Adipose tissue (tissue), 3 donors: ENCODE measurements around the gene PLK5. TPM values are rescaled to one million over a fixed set of nuclear protein-coding genes. Genes with fewer than 3 reads are reported as not detected.
"Not testable (repeated sequence)": the region's sequence is repeated elsewhere in the genome, so short reads cannot be mapped to it uniquely, and the experiment has no call there.

ENCODE experiments used
- H3K27ac ChIP-seq: one replicate; pipeline ENCODE4 v1.5.1; 2013; ENCODE audit warnings: low read depth, low read length
- WGBS, 3 donors: extraction: QIAGEN DNeasy Blood & Tissue Kit; methylation state at CpG; one replicate each; pipeline ENCODE4 v1.1.7; 2013; 5-methylcytosine and 5-hydroxymethylcytosine counted together
- polyA plus RNA-seq, 3 donors: library from polyadenylated mRNA; stranded (reverse); fragments of 200-250 nt; gene quantifications; one replicate each; pipeline ENCODE4 v1.2.3, GENCODE V29; 2013
- donor health status: healthy with polysubstance abuse.
- donor health status: Bipolar disorder and iron deficiency.
- donor health status: healthy.

Gene PLK5
- polyA plus RNA-seq, 3 donors = 0.07 TPM; not detected in 2

DNA sequence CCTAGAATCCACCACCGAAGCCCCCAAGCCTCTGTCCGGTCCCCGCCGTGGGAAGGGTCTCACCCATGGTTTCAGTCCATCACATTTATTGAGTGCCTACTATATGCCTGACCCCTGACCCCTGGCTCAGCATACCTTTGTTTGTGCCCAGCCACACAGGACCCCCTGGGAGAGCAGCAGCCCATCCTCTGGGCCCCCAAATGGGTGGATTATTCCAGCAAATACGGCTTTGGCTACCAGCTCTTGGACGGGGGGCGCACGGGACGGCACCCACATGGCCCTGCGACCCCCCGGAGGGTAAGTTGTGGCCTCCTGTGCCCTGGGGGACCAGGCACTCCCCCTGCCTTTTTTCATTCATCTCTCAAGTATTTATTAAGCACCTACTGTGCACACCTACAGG, 7.7 kb downstream of the PLK5 start:
- 80 to 90% (median 89%) methylated on average over 11 of the region's 11 CpGs for WGBS, 3 donors
- no peak overlapping the region for H3K27ac ChIP-seq

- H3K27ac ChIP-seq = no peak overlapping the region
- WGBS, 3 donors = 85 to 91% (median 89%) methylated on average over 9 of the region's 9 CpGs
Observed at GRCh38 chr19:1532003-1532402, 8.1 kb downstream of the PLK5 start.

- 60 to 78% (median 77%) methylated on average over 16 to 23 of the region's 23 CpGs for WGBS, 3 donors
Observed at GRCh38 chr19:1533510-1534150, 9.8 kb downstream of the PLK5 start.

GRCh38 chr19:1534972-1535371, 11.1 kb downstream of the PLK5 start:
- 80 to 89% (median 88%) methylated on average over 14 of the region's 14 CpGs for WGBS, 3 donors
- no peak overlapping the region for H3K27ac ChIP-seq

More at GRCh38 chr19:1533510-1534150, 9.8 kb downstream of the PLK5 start:
- H3K27ac ChIP-seq = no peak overlapping the region

DNA sequence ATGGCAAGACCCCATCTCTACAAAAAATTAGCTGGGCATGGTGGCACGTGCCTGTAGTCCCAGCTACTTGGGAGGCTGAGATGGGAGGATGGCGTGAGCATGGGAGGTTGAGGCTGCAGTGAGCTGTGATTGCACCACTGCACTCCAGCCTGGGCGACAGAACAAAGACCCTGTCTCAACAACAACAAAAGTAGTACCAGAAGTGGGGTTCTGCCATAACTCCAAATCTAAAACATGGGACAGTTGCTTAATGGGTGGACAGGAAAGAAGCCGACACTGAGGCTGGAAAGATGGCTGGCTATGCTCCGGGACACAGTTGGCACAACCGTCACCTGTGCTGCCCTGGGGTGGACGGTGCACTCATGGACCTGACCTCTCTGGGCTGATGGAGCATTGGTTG, 11.8 kb downstream of the PLK5 start:
- 92 to 95% (median 93%) methylated on average over 7 of the region's 7 CpGs for WGBS, 3 donors
- H3K27ac ChIP-seq = not testable (repeated sequence)

DNA sequence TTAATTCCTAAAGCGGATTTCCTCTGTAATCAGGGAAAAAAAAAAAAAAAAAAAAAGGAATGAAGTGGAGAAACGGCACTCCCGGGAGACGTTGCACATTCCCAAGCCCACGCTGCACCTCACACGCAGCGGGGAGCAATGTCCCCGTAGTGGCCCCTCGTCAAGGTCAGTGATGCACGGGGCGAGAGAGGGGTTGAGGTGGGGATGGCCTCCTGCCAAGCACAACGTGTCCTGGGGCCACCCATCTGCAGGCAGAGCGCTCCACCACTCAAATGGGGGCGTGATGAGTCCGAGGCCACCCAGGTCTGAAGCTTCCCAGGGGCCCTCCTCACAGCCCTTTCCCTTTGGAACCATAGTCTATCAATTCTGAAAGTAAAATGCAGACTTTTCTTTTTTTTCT, 15.1 kb downstream of the PLK5 start:
- H3K27ac ChIP-seq = no peak overlapping the region
- WGBS, 3 donors = 19 to 41% (median 29%) methylated on average over 15 of the region's 15 CpGs

DNA sequence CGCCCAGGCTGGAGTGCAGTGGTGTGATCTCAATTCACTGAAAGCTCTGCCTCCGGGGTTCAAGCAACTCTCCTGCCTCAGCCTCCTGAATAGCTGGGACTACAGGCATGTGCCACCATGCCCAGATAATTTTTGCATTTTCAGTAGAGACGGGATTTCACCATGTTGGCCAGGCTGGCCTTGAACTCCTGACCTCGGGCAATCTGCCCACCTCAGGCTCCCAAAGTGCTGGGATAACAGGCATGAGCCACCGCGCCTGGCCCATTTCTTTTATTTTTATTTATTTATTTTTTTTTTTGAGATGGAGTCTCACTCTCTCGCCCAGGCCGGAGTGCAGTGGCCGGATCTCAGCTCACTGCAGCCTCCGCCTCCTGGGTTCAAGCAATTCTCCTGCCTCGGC, 15.9 kb downstream of the PLK5 start:
- WGBS, 3 donors = 75 to 91% (median 84%) methylated on average over 11 of the region's 11 CpGs
- H3K27ac ChIP-seq = not testable (repeated sequence)

- WGBS, 3 donors = 24 to 39% (median 27%) methylated on average over 17 of the region's 17 CpGs
- no peak overlapping the region for H3K27ac ChIP-seq
Observed at GRCh38 chr19:1540365-1540925, 16.6 kb downstream of the PLK5 start.

DNA sequence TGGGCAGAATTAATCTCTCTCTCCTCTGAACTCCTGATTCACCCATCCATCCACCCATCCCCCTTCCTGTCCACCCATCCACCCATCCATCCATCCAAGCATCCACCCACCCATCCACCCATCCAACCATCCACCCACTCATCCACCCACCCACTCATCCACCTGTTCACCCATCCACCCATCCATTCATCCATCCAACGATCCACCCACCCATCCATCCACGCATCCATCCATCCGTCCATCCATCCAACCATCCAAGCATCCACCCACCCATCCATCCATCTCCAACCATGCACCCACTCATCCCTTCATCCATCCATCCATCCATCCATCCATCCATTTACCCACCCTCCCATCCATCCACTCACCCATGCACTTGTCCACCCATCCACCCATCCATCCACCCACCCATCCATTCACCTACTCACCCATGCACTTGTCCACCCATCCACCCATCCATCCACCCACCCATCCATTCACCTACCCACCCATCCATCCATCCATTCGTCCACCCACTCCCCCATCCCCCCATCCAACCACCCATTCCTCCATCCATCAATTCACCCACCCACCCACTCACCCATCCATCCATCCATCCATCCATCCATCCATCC, 25.6 kb downstream of the PLK5 start:
- 77 to 86% (median 84%) methylated on average over 4 of the region's 4 CpGs for WGBS, 3 donors

GRCh38 chr19:1551068-1552040, 27.5 kb downstream of the PLK5 start:
- H3K27ac ChIP-seq = no peak overlapping the region
- 81 to 88% (median 83%) methylated on average over 17 of the region's 17 CpGs for WGBS, 3 donors

More for the DNA sequence above, 25.6 kb downstream of the PLK5 start:
- no peak overlapping the region for H3K27ac ChIP-seq

DNA sequence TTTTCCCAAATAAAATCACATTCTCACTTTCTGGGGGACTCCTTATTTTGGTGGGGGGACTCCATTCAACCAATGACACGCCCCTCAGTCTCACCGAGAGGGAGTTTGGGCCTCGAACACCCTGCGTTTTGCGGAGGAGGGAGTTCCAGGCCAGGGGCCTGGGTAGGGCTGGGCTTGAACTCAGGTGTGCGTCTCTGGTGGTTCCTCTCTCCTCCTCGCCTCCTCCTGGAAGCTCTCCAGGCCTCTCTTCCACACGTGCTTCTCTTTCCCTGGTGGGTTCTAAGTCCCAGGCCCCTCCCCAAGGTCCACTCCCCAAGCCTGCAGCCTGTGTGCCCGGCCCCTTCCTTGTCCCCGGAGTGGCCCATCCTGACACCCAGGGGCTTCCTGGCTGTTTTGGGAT, 29.5 kb downstream of the PLK5 start:
- WGBS, 3 donors = 78 to 87% (median 85%) methylated on average over 10 of the region's 10 CpGs
- no peak overlapping the region for H3K27ac ChIP-seq

- H3K27ac ChIP-seq = no peak overlapping the region
- WGBS, 3 donors = 90 to 93% (median 91%) methylated on average over 24 of the region's 24 CpGs
Observed at GRCh38 chr19:1554968-1555367, 31.1 kb downstream of the PLK5 start.

DNA sequence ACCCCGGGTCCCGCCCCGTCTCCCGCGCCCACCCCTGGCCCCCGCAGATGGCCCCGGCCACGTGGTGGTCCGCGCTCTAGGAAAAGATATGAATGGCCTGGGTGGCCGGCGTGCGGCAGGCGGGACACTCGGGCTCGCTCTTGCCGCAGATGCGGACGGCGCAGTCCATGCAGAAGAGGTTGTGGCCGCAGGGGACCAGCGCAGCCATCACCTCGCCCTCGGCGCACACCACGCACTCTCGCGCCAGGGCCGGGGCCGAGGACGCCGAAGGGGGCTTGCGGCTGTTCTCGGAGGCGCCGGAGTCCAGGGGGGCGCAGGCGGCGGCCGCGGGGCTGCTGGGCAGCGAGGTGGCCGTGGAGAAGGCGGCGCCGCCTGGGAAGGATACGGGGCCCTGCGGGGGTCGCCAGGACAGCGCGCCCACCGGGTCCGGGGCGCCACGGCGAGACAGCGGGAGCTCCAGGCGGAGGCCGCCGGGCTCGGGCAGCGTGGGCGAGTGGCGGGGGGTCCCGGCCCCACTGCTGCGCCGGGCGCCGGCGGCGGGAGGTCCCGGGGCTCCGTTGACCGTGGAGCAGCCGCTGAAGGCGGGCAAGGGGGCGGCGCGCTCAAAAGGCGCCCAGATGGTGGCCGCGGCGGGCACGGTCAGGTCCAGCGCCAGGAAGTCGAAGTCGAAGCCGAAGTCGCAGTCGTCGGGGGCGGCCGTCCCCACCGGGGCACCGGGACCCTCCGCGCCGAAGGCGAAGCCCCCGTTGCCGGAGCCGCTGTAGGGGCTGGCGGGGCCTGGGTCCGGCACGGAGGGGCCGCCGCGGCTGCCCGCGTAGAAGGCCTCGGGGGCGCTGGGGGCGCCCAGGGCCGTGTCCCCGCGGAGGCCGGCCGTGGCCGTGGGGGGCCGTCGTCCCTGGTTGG, 31.9 kb downstream of the PLK5 start:
- WGBS, 3 donors = 94 to 96% (median 95%) methylated on average over 53 to 121 of the region's 121 CpGs
- no peak overlapping the region for H3K27ac ChIP-seq

DNA sequence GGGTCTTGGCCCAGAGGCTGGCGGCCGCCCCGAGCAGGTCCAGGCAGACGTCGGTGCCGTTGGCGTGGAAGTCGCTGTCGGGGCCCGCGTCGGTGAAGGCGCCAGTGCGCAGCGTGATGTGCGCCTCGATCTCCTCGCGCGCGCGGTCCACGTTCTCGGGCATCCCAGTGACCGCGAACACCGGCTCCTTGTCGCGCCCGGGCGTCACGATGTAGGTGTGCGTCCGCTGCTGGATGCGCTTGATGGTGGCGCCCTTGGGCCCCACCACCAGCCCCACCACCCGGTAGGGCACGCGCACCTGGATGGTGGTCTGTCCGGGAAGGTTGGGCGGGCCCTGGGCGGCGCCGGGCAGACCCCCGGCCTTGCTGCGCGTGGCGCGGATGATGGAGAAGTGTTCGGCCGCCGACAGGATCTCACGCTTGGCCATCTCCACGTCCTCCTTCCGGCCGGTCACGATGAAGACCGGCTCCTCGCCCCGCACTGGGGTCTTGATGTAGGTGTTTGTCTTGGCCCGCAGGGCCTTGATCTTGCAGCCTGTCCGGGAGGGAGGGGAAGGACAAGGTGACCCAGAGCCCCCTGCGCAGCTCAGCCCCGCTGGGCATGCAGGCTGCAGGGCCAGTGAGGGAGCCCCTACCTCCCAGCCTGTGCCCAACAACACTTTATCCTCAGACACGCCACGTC, 32.7 kb downstream of the PLK5 start:
- no peak overlapping the region for H3K27ac ChIP-seq
- 96 to 98% (median 96%) methylated on average over 56 to 66 of the region's 66 CpGs for WGBS, 3 donors

DNA sequence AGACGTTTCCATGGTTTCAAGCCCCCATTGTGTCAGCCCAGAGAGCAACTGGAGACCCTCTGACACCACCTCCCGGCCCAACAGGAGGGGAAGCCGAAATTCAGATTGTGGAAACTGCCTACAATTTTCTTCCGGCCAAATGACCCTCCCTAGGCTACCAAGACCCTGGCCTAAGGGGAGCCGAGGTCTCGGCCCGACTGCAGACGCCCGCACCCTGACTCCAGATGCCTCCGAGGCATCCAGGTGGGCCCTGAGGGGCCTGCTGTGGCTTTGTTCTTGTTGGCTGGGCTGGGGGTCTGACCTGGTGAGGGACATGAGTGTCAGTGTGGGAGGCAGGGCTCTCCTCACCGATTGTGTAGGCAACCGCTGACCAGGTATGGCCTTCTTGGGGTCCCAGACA, 34.7 kb downstream of the PLK5 start:
- H3K27ac ChIP-seq = no peak overlapping the region
- 86 to 91% (median 90%) methylated on average over 12 of the region's 12 CpGs for WGBS, 3 donors

DNA sequence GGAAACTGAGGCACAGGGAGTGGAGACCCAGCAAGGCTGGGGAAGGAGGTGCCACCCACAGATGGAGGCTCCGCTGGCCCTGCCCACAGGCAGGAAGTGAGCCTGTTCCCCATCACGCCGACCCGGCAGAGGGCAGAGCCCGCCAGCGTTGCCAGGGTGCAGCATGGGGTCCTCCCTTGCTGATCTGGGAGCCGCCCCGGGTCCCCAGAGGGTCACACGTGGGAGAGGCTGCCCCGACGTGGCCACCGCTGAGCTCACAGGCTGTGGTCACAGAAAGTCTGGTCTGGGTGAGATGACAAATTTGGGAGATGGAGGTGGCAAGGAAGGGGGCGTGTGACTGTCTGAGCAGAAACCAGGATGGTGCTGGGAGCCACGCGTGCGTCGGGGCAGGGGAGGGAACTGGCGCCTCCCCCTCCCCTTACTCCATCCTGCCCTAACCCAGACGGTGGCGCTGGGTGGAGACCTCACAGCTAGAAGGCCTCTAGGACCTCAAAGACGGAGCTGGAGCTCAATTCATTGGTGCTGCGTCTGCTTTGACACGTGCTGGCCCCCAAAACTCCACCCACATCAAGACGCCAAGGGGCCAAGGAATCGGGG, 36.5 kb downstream of the PLK5 start:
- 42 to 73% (median 46%) methylated on average over 22 to 25 of the region's 25 CpGs for WGBS, 3 donors
- H3K27ac ChIP-seq = peak overlapping the region; percentile 26

GRCh38 chr19:1561236-1561842, 37.5 kb downstream of the PLK5 start:
- WGBS, 3 donors = 76 to 87% (median 86%) methylated on average over 17 of the region's 17 CpGs
- no peak overlapping the region for H3K27ac ChIP-seq
